A549 (cell line): ENCODE measurements around the gene PLA1A.

Source experiments
- POLR2A ChIP-seq: IDR thresholded peaks from 2 replicates; pipeline ENCODE4 v1.6.1; 2012; ENCODE audit warnings: mild to moderate bottlenecking, low read length
- RARB ChIP-seq: fragments of 250-450 bp; sonication (Bioruptor Pico); IDR thresholded peaks from 2 replicates; pipeline ENCODE4 v1.8.0; 2021; ENCODE audit warnings: mild to moderate bottlenecking, moderate library complexity
- ZNF302 ChIP-seq: fragments of 250-450 bp; sonication (Bioruptor Pico); IDR thresholded peaks from 2 replicates; pipeline ENCODE4 v1.9.0; 2021; ENCODE audit warnings: inconsistent platforms, mild to moderate bottlenecking, moderate library complexity
- TF ChIP-seq, protein P1 (sequence below): fragments of >200 bp; sonication (Bioruptor Twin); formaldehyde crosslinking; IDR thresholded peaks from 3 replicates; pipeline ENCODE4 v1.5.1; 2016

DNA sequence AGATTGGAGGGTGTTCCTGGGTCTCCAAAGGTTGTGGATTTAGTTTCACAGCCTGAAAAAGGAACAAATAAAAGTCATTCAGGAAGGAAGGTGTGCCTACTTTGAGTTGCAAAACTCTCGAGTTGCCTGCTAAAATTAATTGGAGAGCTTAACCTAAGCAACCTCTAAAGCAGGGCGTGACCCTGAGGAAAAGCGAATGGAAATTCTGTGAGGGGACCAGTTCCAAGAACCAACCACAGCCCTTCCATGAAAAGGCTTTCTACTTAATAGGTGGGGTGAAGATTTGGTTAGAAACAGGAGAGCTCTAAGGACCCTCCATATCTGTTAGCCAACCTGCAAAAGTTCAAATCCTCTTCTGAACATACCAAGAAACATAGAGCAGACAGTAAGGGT lies 39.8 kb upstream of the PLA1A start:
- TF ChIP-seq, protein P1, sequence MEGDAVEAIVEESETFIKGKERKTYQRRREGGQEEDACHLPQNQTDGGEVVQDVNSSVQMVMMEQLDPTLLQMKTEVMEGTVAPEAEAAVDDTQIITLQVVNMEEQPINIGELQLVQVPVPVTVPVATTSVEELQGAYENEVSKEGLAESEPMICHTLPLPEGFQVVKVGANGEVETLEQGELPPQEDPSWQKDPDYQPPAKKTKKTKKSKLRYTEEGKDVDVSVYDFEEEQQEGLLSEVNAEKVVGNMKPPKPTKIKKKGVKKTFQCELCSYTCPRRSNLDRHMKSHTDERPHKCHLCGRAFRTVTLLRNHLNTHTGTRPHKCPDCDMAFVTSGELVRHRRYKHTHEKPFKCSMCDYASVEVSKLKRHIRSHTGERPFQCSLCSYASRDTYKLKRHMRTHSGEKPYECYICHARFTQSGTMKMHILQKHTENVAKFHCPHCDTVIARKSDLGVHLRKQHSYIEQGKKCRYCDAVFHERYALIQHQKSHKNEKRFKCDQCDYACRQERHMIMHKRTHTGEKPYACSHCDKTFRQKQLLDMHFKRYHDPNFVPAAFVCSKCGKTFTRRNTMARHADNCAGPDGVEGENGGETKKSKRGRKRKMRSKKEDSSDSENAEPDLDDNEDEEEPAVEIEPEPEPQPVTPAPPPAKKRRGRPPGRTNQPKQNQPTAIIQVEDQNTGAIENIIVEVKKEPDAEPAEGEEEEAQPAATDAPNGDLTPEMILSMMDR: no peak
- TF ChIP-seq ZNF302 (CRISPR knock-in tag): no peak
- TF ChIP-seq RARB (CRISPR knock-in tag): no peak
- TF ChIP-seq POLR2A: no peak
